GM19452 (cell line): ENCODE results near the gene HSPB8.
"Not testable (repeated sequence)": the region's sequence is repeated elsewhere in the genome, so short reads cannot be mapped to it uniquely, and the experiment has no call there.

Source experiments
- ATAC-seq: cut with Tn5 transposase; IDR thresholded peaks from one replicate; pipeline ENCODE4 v1.9.1; 2021; ENCODE audit not compliant: unreplicated experiment

Gene HSPB8

GRCh38 chr12:119204671-119205285 is 26.0 kb downstream of the HSPB8 start:
- ATAC-seq, result no peak

GRCh38 chr12:119206348-119207062 is 27.8 kb downstream of the HSPB8 start:
- no peak for ATAC-seq

- no peak for ATAC-seq
Measured at GRCh38 chr12:119207063-119207560, 28.4 kb downstream of the HSPB8 start.

GRCh38 chr12:119208626-119209061 is 29.9 kb downstream of the HSPB8 start:
- no peak for ATAC-seq

GRCh38 chr12:119211884-119212283 is 33.2 kb downstream of the HSPB8 start:
- no peak for ATAC-seq

GRCh38 chr12:119216084-119216483 is 37.4 kb downstream of the HSPB8 start:
- no peak for ATAC-seq

- not testable (repeated sequence) for ATAC-seq
Measured at GRCh38 chr12:119218875-119219274, 40.1 kb downstream of the HSPB8 start.

GRCh38 chr12:119222222-119222951 is 43.7 kb downstream of the HSPB8 start:
- ATAC-seq, result no peak

- no peak for ATAC-seq
Measured at GRCh38 chr12:119225454-119225853, 46.7 kb downstream of the HSPB8 start.

GRCh38 chr12:119227292-119227691 is 48.6 kb downstream of the HSPB8 start:
- no peak for ATAC-seq

- no peak for ATAC-seq
Measured at GRCh38 chr12:119229205-119229604, 50.5 kb downstream of the HSPB8 start.

- ATAC-seq, result no peak
Measured at GRCh38 chr12:119229837-119230236, 51.1 kb downstream of the HSPB8 start.

GRCh38 chr12:119230807-119231206 is 52.1 kb downstream of the HSPB8 start:
- no peak for ATAC-seq

- no peak for ATAC-seq
Measured at GRCh38 chr12:119231774-119232173, 53.0 kb downstream of the HSPB8 start.

- ATAC-seq, result no peak
Measured at GRCh38 chr12:119235197-119235751, 56.5 kb downstream of the HSPB8 start.

- ATAC-seq, result no peak
Measured at GRCh38 chr12:119236372-119236771, 57.6 kb downstream of the HSPB8 start.

- ATAC-seq, result no peak
Measured at GRCh38 chr12:119239040-119239439, 60.3 kb downstream of the HSPB8 start.

- no peak for ATAC-seq
Measured at GRCh38 chr12:119241049-119241448, 62.3 kb downstream of the HSPB8 start.

- no peak for ATAC-seq
Measured at GRCh38 chr12:119241580-119242169, 62.9 kb downstream of the HSPB8 start.
